Tibial nerve (tissue), 4 donors: ENCODE results near the gene KRTAP1-5.

Source experiments
- EP300 ChIP-seq, 2 donors: sonication (generic); formaldehyde crosslinking; IDR thresholded peaks; one replicate each; pipeline ENCODE4 v1.6.1; 2017; ENCODE audit warnings: antibody characterized with exemption in 2 of 2, mild to moderate bottlenecking in 1 of 2
- POLR2A ChIP-seq, 2 donors: fragments of 450-650 bp; IDR thresholded peaks; one replicate each; pipeline ENCODE4 v1.6.1; 2017; ENCODE audit warnings: antibody characterized with exemption in 2 of 2, mild to moderate bottlenecking in 2 of 2, moderate library complexity in 2 of 2
- TF ChIP-seq, protein P1 (sequence below), 5 experiments: fragments of 200-600 bp in 3 of 5; fragments of 450-650 bp in 2 of 5; sonication (generic) in 3 of 5; IDR thresholded peaks; one replicate each; pipeline ENCODE4 v1.5.1; 2016 to 2019; ENCODE audit warnings: antibody characterized with exemption in 5 of 5, mild to moderate bottlenecking in 3 of 5, moderate library complexity in 2 of 5

- no peak for TF ChIP-seq POLR2A (IDR thresholded peaks at IDR 0.05)
- TF ChIP-seq EP300 (IDR thresholded peaks at IDR 0.05): no peak
- TF ChIP-seq, protein P1, sequence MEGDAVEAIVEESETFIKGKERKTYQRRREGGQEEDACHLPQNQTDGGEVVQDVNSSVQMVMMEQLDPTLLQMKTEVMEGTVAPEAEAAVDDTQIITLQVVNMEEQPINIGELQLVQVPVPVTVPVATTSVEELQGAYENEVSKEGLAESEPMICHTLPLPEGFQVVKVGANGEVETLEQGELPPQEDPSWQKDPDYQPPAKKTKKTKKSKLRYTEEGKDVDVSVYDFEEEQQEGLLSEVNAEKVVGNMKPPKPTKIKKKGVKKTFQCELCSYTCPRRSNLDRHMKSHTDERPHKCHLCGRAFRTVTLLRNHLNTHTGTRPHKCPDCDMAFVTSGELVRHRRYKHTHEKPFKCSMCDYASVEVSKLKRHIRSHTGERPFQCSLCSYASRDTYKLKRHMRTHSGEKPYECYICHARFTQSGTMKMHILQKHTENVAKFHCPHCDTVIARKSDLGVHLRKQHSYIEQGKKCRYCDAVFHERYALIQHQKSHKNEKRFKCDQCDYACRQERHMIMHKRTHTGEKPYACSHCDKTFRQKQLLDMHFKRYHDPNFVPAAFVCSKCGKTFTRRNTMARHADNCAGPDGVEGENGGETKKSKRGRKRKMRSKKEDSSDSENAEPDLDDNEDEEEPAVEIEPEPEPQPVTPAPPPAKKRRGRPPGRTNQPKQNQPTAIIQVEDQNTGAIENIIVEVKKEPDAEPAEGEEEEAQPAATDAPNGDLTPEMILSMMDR (IDR thresholded peaks at IDR 0.05): no peak
Observed at GRCh38 chr17:41071606-41072360, 44.8 kb upstream of the KRTAP1-5 start.
